ENCODE data around the gene HOXB5. TPM values are rescaled to one million over a fixed set of nuclear protein-coding genes. Genes with fewer than 3 reads are reported as not detected.
A peak's percentile ranks its signal among the peaks of the same experiment; 100 is the strongest.

HOXB5 gene
- not detected for total RNA-seq

GRCh38 chr17:48593126-48593829, at the start of gene HOXB5:
TSS of gene HOXB5 (minus strand) at chr17:48593779. CDS start at chr17:48593682, 97 bp downstream.
- H3K27me3 Mint-ChIP-seq (ENCODE audit: low read depth): peaks cover 90% of the 10 kb centered on the region
- CTCF ChIA-PET: interaction anchor here (0.5 to 3.8 kb wide), 50 partner anchors 14 to 567 kb away, joined by 3 to 40 read pairs (median 4); no protein-coding TSS in a partner anchor
- intact Hi-C loops (cut with micrococcal nuclease): loop anchor here (1.0 to 2.0 kb wide), 3 partner anchors 257 to 458 kb away; no protein-coding TSS in a partner anchor
- no peaks in the 10 kb centered on the region for H3K36me3 Mint-ChIP-seq (ENCODE audit: low read depth)
- peak within 1 kb of the TSS; percentile 77 for H3K4me3 Mint-ChIP-seq
- no peak within 1 kb of the TSS for H3K27ac Mint-ChIP-seq
- peak; percentile 43 for DNase-seq
- no peaks in the 10 kb centered on the region for H3K9me3 Mint-ChIP-seq
- H3K4me1 Mint-ChIP-seq (ENCODE audit: low read depth): peaks cover 34% of the 10 kb centered on the region

GRCh38 chr17:48642843-48643696, 49.5 kb upstream of the HOXB5 start:
- intact Hi-C loops (cut with micrococcal nuclease): no loop called here
- no peak for DNase-seq

GRCh38 chr17:48642059-48642842, 48.7 kb upstream of the HOXB5 start:
- no peak overlapping the region for H3K4me3 Mint-ChIP-seq
- H3K4me1 Mint-ChIP-seq (ENCODE audit: low read depth): peaks cover 18% of the 10 kb centered on the region
- peaks cover 87% of the 10 kb centered on the region for H3K27me3 Mint-ChIP-seq (ENCODE audit: low read depth)
- intact Hi-C loops (cut with micrococcal nuclease): no loop called here
- no peak for DNase-seq
- no peaks in the 10 kb centered on the region for H3K9me3 Mint-ChIP-seq
- H3K36me3 Mint-ChIP-seq (ENCODE audit: low read depth): no peaks in the 10 kb centered on the region
- no peak overlapping the region for H3K27ac Mint-ChIP-seq
- CTCF ChIA-PET: interaction anchor here (0.6 to 0.7 kb wide), 2 partner anchors 79 to 543 kb away, joined by 3 read pairs; no protein-coding TSS in a partner anchor

More at GRCh38 chr17:48642843-48643696, 49.5 kb upstream of the HOXB5 start:
- no peak overlapping the region for H3K27ac Mint-ChIP-seq
- H3K36me3 Mint-ChIP-seq (ENCODE audit: low read depth): no peaks in the 10 kb centered on the region
- H3K4me3 Mint-ChIP-seq: no peak overlapping the region
- H3K27me3 Mint-ChIP-seq (ENCODE audit: low read depth): peaks cover 85% of the 10 kb centered on the region
- H3K9me3 Mint-ChIP-seq: no peaks in the 10 kb centered on the region
- H3K4me1 Mint-ChIP-seq (ENCODE audit: low read depth): peaks cover 22% of the 10 kb centered on the region
- CTCF ChIA-PET: interaction anchor here (0.6 to 0.7 kb wide), 4 partner anchors 20 to 544 kb away, joined by 3 read pairs; no protein-coding TSS in a partner anchor

GRCh38 chr17:48641541-48642058, 48.0 kb upstream of the HOXB5 start:
- no peak overlapping the region for H3K27ac Mint-ChIP-seq

GRCh38 chr17:48640858-48641180, 47.2 kb upstream of the HOXB5 start:
- Mint-ChIP-seq H3K9me3 (no peaks in the 10 kb centered on the region), H3K27me3 (ENCODE audit: low read depth) (peaks cover 92% of the 10 kb centered on the region), H3K27ac (no peak overlapping the region), H3K4me1 (ENCODE audit: low read depth) (peaks cover 20% of the 10 kb centered on the region), H3K4me3 (no peak overlapping the region), H3K36me3 (ENCODE audit: low read depth) (no peaks in the 10 kb centered on the region)
- DNase-seq: no peak
- intact Hi-C loops (cut with micrococcal nuclease): no loop called here
- CTCF ChIA-PET: interaction anchor here (0.6 to 1.4 kb wide), 7 partner anchors 8 to 509 kb away, joined by 3 to 4 read pairs (median 3); partner anchors contain the start of gene HOXB9

More at GRCh38 chr17:48641541-48642058, 48.0 kb upstream of the HOXB5 start:
- H3K36me3 Mint-ChIP-seq (ENCODE audit: low read depth): no peaks in the 10 kb centered on the region
- intact Hi-C loops (cut with micrococcal nuclease): no loop called here
- CTCF ChIA-PET: interaction anchor here (0.6 to 1.4 kb wide), 5 partner anchors 16 to 510 kb away, joined by 3 read pairs; partner anchors contain the start of gene HOXB9
- H3K9me3 Mint-ChIP-seq: no peaks in the 10 kb centered on the region
- peaks cover 90% of the 10 kb centered on the region for H3K27me3 Mint-ChIP-seq (ENCODE audit: low read depth)
- H3K4me1 Mint-ChIP-seq (ENCODE audit: low read depth): peaks cover 16% of the 10 kb centered on the region
- no peak for DNase-seq
- no peak overlapping the region for H3K4me3 Mint-ChIP-seq

- H3K4me1 Mint-ChIP-seq (ENCODE audit: low read depth): peaks cover 18% of the 10 kb centered on the region
- CTCF ChIA-PET: interaction anchor here (0.6 to 1.4 kb wide), 9 partner anchors 9 to 508 kb away, joined by 3 to 4 read pairs (median 3); partner anchors contain the start of gene PRAC2
- no peaks in the 10 kb centered on the region for H3K9me3 Mint-ChIP-seq
- no peak overlapping the region for H3K27ac Mint-ChIP-seq
- intact Hi-C loops (cut with micrococcal nuclease): no loop called here
- H3K4me3 Mint-ChIP-seq: no peak overlapping the region
- peaks cover 92% of the 10 kb centered on the region for H3K27me3 Mint-ChIP-seq (ENCODE audit: low read depth)
- no peaks in the 10 kb centered on the region for H3K36me3 Mint-ChIP-seq (ENCODE audit: low read depth)
- no peak for DNase-seq
Measured at GRCh38 chr17:48639982-48640857, 46.6 kb upstream of the HOXB5 start.

GRCh38 chr17:48639136-48639535, 45.6 kb upstream of the HOXB5 start:
- peaks cover 18% of the 10 kb centered on the region for H3K4me1 Mint-ChIP-seq (ENCODE audit: low read depth)
- no peaks in the 10 kb centered on the region for H3K9me3 Mint-ChIP-seq
- CTCF ChIA-PET: interaction anchor here (0.7 kb wide), 1 partner anchor 25 kb away, joined by 4 read pairs; no protein-coding TSS in a partner anchor
- intact Hi-C loops (cut with micrococcal nuclease): no loop called here
- H3K27me3 Mint-ChIP-seq (ENCODE audit: low read depth): peaks cover 92% of the 10 kb centered on the region
- no peak for DNase-seq
- no peak overlapping the region for H3K4me3 Mint-ChIP-seq
- H3K27ac Mint-ChIP-seq: no peak overlapping the region
- no peaks in the 10 kb centered on the region for H3K36me3 Mint-ChIP-seq (ENCODE audit: low read depth)

GRCh38 chr17:48637323-48638260, 44.0 kb upstream of the HOXB5 start:
- Mint-ChIP-seq H3K4me3 (no peak overlapping the region), H3K4me1 (ENCODE audit: low read depth) (peaks cover 18% of the 10 kb centered on the region), H3K27ac (no peak overlapping the region), H3K27me3 (ENCODE audit: low read depth) (peaks cover 91% of the 10 kb centered on the region), H3K36me3 (ENCODE audit: low read depth) (no peaks in the 10 kb centered on the region), H3K9me3 (no peaks in the 10 kb centered on the region)
- CTCF ChIA-PET: interaction anchor here (0.7 to 4.6 kb wide), 11 partner anchors 11 to 392 kb away, joined by 3 to 29 read pairs (median 5); partner anchors contain the start of genes ATP5MC1, HOXB8 and HOXB9
- intact Hi-C loops (cut with micrococcal nuclease): no loop called here
- DNase-seq: no peak

- no peaks in the 10 kb centered on the region for H3K9me3 Mint-ChIP-seq
- H3K36me3 Mint-ChIP-seq (ENCODE audit: low read depth): no peaks in the 10 kb centered on the region
- peaks cover 10% of the 10 kb centered on the region for H3K4me1 Mint-ChIP-seq (ENCODE audit: low read depth)
- DNase-seq: peak; percentile 85
- no peak overlapping the region for H3K27ac Mint-ChIP-seq
- H3K4me3 Mint-ChIP-seq: peak overlapping the region; percentile 22
- intact Hi-C loops (cut with micrococcal nuclease): no loop called here
- CTCF ChIA-PET: interaction anchor here (0.6 to 4.6 kb wide), 25 partner anchors 10 to 467 kb away, joined by 3 to 29 read pairs (median 4); partner anchors contain the start of genes ATP5MC1, HOXB8 and HOXB9
- H3K27me3 Mint-ChIP-seq (ENCODE audit: low read depth): peaks cover 89% of the 10 kb centered on the region
Measured at GRCh38 chr17:48636177-48637018, 42.8 kb upstream of the HOXB5 start.
